Measurements from ENCODE around the gene MEPCE.
"Not testable (repeated sequence)": the region's sequence is repeated elsewhere in the genome, so short reads cannot be mapped to it uniquely, and the experiment has no call there.

MEPCE gene

DNA sequence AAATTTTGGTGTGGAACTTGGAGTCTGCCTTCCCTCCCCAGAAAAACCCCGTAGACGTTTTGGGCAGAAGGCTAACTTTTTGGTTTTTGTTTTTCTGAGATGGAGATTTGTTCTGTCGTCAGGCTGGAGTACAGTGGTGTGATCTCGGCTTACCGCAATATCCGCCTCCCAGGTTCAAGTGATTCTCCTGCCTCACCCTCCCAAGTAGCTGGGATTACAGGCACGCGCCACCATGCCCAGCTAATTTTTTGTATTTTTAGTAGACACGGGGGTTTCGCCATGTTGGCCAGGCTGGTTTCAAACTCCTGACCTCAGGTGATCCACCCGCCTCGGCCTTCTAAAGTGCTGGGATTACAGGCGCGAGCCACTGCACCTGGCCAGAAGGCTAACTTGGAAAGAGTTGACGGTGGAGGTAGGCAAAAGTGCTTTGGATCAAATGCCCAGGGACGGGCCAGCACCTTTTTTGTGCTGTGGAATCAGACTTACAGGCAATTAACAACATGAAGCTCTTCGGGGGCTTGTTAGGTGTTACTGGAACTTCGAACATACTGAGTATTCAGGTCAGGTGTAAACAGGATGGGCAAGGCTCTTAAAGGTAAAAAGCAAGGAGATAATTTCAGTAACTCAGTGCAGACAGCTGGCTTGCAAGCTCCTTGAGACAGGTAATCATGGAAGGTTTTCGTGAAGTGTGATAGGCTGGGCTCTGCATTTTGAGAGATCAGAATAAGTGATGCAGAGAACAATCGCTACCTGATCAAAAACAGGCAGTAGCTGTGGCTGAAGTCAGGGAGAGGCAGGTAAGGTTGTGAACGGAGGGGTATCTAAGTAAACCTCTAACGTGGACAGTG lies 4.9 kb downstream of the MEPCE start:
- no peak for DNase-seq

DNA sequence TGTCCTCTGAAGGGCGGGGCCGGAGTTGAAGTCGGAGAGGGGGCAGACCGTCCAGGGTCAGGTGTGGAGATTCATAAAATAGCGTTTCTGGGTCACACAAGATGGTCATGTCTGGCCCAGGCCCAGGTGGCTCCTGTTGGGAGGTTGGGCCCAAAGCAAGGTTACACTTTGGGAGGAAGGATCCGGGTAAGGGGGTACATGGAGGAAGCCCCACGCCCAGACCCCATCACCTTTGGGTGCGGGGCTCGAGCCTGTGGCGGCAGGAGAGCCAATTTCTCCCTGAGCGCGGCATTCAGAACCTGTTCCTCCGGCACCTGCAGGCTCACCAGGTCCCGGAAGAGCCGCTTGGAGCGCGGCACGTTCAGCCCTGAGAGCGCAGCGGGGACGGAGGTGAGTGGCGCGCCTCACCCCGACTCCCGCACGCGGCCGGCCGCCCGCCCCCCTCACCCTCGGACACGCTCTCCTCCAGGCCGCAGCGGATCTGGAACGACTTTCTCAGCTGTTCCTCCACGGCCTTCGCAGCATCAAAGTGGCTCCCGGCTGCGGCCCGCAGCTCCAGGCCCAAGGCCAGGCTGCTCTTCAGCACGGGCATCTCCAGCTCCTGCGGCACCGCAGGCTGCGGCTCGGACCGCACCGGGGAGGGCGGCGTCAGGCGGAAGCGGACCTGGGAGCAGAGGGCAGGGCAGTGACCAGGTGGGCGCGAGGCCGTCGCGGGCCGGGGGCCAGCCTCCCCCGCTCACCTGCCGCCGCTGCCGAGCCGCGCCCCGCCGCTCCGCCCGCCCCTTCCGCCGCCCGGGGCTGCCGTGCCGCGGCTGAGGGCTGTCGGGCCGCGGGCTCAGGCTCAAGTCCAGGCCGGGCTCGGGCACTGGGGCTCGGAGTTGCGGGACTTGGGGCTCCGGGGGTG lies 6.0 kb downstream of the MEPCE start:
- no peak for DNase-seq

DNA sequence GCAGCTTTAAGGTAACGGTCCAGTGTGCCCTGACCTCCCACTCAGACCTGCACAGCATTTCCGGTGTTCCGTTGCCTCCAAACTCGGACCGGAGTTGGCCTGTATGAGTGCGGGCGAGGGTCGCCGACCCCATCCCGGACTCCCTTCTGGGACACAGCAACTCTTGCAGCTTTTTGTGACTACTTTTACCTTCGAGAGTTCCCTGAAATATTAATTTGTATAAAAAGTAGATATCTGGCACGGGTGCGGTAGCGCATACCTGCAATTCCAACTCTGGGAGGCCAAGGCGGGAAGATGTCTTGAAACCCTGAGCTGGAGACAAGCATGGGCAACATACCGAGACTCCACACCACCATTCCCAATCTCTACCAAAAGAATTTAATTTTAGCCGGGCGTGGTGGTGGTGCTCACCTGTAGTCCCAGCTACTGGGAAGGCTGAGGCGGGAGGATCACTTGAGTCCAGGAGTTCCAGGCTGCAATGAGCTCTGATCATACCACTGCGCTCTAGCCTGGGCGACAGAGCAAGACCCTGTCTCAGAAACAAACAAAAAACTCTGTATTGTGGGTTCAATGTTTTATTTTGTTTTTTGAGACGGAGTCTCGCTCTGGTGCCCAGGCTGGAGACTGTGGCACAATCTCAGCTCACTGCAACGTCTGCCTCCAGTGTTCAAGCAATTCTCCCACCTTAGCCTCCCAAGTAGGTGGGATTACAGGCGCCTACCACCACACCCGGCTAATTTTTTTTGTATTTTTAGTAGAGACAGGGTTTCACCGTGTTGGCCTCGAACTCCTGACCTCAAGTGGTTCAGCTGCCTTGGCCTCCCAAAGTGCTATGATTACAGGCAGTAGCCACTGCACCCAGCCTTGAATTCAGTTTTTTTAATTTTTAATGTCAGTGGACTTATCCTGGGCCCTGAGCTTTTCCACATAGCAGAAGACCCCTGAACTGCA lies 7.8 kb downstream of the MEPCE start:
- no peak for DNase-seq

DNA sequence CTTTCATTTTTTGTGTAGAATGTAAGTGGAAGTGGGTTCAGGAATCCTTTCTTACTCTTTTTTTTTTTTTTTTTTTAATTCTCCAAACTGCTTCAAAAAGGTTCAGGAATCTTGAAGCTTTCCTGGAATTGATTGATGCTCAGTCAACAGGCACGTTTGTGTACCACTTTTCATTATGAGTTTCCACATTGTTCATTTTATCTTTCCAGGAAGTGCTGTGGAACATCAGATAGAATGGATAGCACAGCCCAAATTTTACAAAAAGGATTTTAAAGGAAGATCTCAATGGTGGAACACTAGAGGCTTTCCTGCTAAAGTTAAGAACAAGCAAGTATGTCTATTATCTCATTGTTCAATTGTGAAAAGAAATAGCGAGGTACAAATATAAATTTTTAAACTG lies 8.5 kb downstream of the MEPCE start:
- DNase-seq = no peak

- not testable (repeated sequence) for DNase-seq
Observed at GRCh38 chr7:100438731-100439130, 9.1 kb downstream of the MEPCE start.

DNA sequence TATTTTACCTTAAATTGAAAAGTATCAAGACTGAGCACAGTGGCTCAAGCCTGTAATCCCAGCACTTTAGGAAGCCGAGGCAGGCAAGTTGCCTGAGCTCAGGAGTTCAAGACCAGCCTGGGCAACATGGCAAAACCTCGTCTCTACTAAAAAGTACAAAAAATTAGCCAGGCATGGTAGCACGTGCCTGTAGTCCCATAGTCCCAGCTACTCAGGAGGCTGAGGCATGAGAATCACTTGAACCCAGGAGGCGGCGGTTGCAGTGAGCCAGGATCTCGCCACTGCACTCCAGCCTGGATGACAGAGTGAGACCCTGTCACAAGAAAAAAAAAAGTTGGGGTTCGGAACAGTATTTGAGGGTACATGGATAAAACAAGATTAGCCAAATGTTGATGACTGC lies 9.6 kb downstream of the MEPCE start:
- DNase-seq = not testable (repeated sequence)

DNA sequence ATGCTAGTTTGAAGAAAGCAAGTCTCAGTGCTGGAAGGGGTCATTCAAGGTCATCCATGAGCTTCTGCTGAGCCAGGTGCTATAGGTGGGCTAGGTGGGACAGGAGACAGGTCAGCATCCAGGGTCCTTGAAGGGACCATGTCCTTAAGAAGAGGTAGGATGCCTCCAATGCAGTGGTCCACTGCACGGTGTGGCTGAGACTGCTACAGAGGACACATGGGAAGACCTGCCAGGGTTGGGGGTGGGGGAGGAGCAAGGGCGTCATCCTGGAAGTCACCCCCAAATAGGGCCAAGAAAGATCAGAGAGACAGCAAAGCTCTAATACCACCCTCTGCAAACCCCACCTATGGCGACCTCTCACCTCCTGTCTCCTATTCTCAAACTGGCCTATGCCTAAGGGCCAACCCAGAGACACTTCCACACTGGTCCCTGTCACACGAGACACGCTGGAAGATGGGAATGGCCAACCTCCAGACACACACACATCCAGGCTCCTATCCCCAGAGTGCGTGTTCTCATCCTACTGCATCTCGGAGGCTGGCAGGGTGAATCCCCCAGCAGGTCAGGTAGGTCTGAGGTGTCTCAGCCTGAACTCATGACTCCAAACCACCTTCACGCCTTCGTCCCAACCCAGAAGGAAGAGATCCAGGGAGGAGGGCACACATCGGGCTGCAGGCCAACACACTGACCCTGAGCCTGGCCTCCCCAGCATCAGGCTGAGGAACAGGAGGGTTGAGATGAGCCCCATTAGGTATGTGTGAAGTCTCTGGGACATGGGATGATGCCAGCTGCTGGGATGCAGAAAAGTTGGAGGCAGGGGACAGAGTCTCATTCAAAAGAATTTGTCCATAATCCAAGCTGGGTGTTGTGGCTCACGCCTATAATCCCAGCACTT lies 12.3 kb downstream of the MEPCE start:
- DNase-seq = no peak

- DNase-seq = no peak
Observed at GRCh38 chr7:100443096-100443840, 13.6 kb downstream of the MEPCE start.

DNA sequence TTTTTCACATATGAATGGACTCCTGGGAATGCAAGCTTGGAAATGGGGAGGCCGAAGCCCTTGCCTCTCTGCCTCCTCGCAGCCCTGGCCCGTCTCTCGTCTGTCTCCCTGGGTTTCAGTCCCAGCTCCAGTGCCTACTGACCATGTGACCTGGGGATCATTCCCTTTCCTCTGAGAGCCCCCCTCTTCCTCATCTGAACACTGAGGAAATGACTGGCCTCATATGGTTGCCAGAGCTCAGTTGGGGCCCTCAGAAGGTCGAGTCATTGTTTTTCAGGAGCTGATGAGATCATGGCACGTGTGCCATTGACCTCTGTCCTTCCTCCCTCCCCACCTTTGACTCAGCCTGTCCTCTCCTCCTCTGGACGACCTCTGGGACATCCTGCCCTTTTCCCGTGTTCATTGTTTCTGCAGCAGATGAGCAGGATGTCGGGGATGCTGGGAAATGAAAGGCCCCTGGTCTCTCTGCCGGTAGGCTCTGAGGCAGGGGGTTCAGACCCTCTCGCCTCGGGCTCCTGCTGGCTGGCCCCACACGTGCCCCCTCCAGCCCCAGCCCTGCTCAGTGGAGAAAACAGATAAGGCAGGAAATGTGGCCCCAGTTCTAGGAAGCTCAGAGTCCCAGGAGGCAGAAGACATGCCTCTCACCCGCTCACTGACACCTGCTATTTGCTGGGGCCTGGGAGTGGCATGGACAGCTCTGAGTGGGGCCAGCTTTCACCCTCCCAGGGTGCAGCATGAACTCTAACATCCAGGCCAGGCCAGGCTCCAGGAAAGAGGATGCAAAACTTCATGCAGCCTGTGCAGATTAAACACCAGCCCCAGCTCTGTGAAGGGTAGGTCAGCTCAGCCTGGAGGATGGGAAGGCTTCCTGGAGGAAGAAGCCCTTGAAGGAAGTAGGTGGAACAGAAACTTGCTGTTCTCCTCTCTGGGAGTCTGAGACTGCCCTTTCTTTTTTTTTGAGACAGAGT lies 15.0 kb downstream of the MEPCE start:
- no peak for DNase-seq

DNA sequence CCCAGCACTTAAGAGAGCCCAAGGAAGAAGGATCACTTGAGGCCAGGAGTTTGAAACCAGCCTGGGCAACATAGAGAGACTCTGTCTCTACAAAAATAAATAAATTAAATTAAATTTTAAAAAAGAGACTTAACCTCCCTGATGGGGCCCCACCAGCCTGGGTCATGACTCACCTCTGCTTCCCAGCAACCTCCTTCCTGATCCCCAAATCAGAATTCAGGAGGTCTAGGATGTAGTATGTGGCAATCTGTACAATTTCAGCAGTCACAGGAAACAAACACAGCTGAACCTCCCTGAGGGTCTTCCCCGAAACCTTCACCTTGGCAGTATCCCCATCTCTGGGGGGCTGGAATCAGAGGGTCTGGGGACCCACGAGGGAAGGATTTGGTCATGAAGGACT lies 16.4 kb downstream of the MEPCE start:
- DNase-seq = no peak

GRCh38 chr7:100447363-100447762 lies 17.7 kb downstream of the MEPCE start:
- DNase-seq = not testable (repeated sequence)

DNA sequence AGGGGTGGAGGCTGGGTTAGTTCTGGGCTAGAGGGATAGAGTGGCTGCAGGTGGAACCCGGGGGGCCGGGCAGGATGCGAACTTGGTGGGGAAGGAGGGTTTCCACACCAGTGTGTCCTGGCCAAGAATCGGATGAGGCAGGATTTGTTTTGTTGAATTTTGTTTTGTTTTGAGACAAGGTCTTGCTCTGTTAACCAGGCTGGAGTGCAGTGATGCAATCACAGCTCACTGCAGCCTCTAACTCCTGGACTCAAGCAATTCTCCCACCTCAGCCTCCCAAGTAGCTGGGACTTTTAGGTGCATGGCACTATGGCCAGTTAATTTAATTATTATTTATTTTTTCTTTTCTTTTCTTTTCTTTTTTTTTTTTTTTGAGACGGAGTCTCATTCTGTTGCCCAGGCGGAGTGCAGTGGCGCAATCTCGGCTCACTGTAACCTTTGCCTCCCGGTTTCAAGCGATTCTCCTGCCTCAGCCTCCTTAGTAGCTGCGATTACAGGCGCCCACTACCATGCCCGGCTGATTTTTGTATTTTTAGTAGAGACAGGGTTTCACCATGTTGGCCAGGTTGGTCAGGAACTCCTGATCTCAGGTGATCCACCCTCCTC lies 19.7 kb downstream of the MEPCE start:
- DNase-seq = no peak

- no peak for DNase-seq
Observed at GRCh38 chr7:100452513-100452912, 22.9 kb downstream of the MEPCE start.

DNA sequence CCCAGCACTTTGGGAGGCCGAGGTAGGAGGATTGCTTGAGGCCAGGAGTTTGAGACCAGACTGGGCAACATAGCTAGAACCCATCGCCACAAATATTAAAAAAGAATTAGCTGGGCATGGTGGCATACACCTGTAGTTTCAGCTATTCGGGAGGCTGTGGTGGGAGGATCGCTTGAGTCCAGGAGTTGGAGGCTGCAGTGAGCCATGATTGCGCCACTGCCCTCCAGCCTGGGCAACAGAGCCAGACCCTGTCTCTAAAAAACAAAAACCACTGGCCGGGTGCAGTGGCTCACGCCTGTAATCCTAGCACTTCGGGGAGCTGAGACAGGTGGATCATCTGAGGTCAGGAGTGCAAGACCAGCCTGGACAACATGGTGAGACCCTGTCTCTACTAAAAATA lies 24.2 kb downstream of the MEPCE start:
- not testable (repeated sequence) for DNase-seq

DNA sequence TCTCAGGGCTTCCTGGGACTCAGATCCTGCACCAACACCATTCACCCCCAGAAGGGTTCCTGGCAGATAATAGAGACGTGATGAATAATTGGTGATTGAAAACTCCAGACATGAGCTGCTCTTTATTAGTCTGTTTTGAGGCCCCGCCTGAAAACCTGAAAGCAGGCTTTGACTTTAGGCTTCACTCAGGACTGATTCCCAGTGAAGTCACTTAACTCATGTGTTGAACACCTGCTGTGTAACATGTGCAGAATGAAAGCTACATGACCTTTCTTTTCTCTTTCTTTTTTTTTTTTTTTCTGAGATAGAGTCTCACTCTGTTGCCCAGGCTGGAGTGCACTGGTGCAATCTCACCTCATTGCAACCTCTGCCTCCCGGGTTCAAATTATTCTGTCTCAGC lies 25.6 kb downstream of the MEPCE start:
- DNase-seq = no peak

DNA sequence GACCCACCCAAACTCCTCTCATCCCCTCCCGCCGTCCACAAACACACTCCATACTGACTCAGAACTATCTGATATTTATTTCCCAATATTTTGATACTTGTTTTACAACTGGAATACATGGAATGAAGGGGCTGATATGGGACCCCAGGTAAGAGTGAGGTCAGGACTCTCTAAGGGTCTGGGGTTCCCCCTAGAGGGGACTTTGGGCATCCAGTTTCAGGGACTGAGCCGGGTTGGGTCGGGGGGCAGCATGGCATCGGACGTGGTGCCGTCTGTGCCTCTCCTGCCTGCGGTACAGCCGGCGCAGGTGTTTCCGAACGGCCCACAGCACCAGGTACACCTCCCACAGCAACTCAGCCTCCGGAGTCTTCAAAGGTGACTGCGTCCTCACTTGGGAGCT lies 26.9 kb downstream of the MEPCE start:
- DNase-seq = no peak

DNA sequence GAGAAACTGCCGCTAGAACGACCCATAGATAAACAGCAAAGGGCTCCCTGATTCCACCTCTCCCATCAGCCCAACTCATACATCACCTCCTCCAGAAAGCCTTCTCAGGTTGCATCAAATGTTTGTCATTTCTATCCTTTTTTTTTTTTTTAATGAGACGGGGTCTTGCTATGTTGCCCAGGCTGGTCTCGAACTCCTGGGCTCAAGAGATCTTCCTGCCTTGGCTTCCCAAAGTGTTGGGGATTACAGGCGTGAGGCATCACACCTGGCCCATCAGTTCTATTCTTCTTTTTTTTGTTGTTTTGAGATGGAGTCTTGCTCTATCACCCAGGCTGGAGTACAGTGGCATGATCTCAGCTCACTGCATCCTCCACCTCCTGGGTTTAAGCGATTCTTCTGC lies 27.4 kb downstream of the MEPCE start:
- no peak for DNase-seq

DNA sequence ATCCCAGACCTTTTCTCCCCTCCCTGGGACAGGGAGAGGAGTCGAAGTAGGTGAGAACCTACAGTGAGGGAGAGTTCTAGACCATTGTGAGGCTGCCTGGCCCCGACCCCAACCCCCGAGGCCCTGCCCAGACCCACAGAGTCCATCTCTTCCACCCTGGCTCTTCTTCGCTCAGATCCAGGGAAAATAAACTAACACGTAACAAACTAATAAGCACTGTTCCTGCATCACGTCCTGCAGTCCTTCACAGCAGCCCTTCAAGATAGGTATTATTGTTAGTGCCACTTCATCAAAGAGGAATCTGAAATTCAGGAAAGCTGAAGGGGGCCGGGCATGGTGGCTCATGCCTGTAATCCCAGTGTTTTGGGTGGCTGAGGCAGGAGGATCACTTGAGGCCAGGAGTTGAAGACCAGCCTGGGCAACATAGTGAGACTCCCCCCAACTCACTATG lies 34.6 kb downstream of the MEPCE start, which contains the start of gene SPACDR:
TSS of gene SPACDR (minus strand) at position 51 of the 451 bp plus-strand sequence. CDS start 235 bp downstream, outside the sequence.
- DNase-seq = no peak

DNA sequence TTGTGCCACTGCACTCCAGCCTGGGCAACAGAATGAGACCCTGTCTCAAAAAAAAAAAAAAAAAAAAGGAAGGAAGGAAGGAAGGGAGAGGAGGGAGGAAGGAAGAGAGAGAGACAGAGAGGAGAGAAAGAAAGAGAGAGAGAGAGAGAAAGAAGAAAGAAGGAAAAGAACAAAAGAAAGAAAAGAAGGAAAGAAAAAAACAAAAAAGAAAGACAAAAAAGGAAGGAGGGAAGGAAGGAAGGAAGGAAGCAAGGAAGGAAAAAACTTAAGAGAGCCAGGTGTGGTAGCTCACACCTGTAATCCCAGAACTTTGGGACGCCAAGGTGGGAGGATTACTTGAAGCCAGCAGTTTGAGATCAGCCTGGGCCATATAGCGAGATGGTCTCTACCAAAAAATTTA lies 35.2 kb downstream of the MEPCE start:
- no peak for DNase-seq
